Endothelial cell of hepatic sinusoid (primary cell): ENCODE results near the gene AGO3.

Experiments used
- in situ Hi-C: cut with HindIII; loops from 2 replicates; pipeline ENCODE4 v1.10.0; 2017; ENCODE audit warnings: low sequenced_read_pairs

The AGO3 gene

GRCh38 chr1:36080236-36080635, 149.3 kb downstream of the AGO3 start:
- in situ Hi-C loops = no loop called here

GRCh38 chr1:36080801-36081200, 149.9 kb downstream of the AGO3 start:
- in situ Hi-C loops = no loop called here

GRCh38 chr1:36081926-36082485, 151.1 kb downstream of the AGO3 start:
- in situ Hi-C loops = no loop called here

GRCh38 chr1:36083219-36083618, 152.3 kb downstream of the AGO3 start:
- in situ Hi-C loops = no loop called here

GRCh38 chr1:36083635-36084496, 153.0 kb downstream of the AGO3 start, which contains the start of gene TEKT2:
Gene TEKT2, plus strand, starts transcription at chr1:36084094. Its CDS starts 828 bp downstream, at chr1:36084922.
- in situ Hi-C loops = no loop called here

- in situ Hi-C loops = no loop called here
Measured at GRCh38 chr1:36084497-36085115, 153.7 kb downstream of the AGO3 start.

- in situ Hi-C loops = no loop called here
Measured at GRCh38 chr1:36085126-36085525, 154.2 kb downstream of the AGO3 start.

GRCh38 chr1:36085686-36086526, 155.0 kb downstream of the AGO3 start:
- in situ Hi-C loops = no loop called here

- in situ Hi-C loops = no loop called here
Measured at GRCh38 chr1:36086529-36087232, 155.8 kb downstream of the AGO3 start.

- in situ Hi-C loops = no loop called here
Measured at GRCh38 chr1:36087233-36088123, 156.6 kb downstream of the AGO3 start.

- in situ Hi-C loops = no loop called here
Measured at GRCh38 chr1:36088265-36088576, 157.3 kb downstream of the AGO3 start.

- in situ Hi-C loops = no loop called here
Measured at GRCh38 chr1:36088577-36089392, 157.9 kb downstream of the AGO3 start, which contains the start of gene ADPRS. Gene ADPRS, plus strand, starts transcription at chr1:36088892. Its CDS starts 13 bp downstream, at chr1:36088905.

- in situ Hi-C loops = no loop called here
Measured at GRCh38 chr1:36089393-36090121, 158.7 kb downstream of the AGO3 start.

GRCh38 chr1:36091141-36091540, 160.2 kb downstream of the AGO3 start:
- in situ Hi-C loops = no loop called here

- in situ Hi-C loops = no loop called here
Measured at GRCh38 chr1:36091698-36092097, 160.8 kb downstream of the AGO3 start.

GRCh38 chr1:36092166-36092797, 161.4 kb downstream of the AGO3 start:
- in situ Hi-C loops = no loop called here

- in situ Hi-C loops = no loop called here
Measured at GRCh38 chr1:36092798-36093185, 161.9 kb downstream of the AGO3 start.

- in situ Hi-C loops = no loop called here
Measured at GRCh38 chr1:36093226-36093625, 162.3 kb downstream of the AGO3 start.
